Keratinocyte (primary cell): ENCODE data around the gene TRIM8.

Source experiments
- EZH2 ChIP-seq: IDR thresholded peaks from one replicate; pipeline ENCODE4 v1.6.1; 2012; ENCODE audit warnings: inconsistent platforms, mild to moderate bottlenecking, low read length, moderate library complexity
- TF ChIP-seq, protein P1 (sequence below), 3 experiments: IDR thresholded peaks in 1 of 3; conservative IDR thresholded peaks in 1 of 3; optimal IDR thresholded peaks in 1 of 3; 2 replicates in 2 of 3; 3 replicates in 1 of 3; pipeline versions ENCODE3 to v1.5.1; 2011; ENCODE audit warnings: low read length in 3 of 3, mild to moderate bottlenecking in 3 of 3, moderate library complexity in 2 of 3, control low read depth in 1 of 3, inconsistent platforms in 1 of 3; ENCODE audit not compliant: insufficient read depth in 2 of 3; ENCODE audit errors: extremely low read depth in 1 of 3

DNA sequence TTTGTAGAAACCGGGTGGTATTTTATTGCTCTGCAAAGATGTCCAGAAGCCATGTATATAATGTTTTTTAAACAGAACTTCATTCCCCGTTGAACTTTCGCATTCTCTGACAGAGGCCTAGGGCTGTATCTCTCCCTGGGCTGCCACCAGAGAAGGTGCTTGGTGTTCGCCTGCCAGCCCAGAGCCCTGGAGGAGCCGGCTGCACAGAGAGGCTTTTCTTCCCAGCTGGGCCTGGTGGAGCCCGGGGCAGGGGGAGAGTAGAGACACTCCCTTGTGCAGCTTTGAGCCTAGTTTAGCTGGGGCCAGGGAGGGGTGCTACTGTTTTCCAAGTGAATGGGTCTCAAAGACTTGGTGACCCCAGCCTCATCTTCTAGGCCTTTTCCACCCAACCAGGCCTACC lies 13.6 kb upstream of the TRIM8 start:
- TF ChIP-seq, protein P1, sequence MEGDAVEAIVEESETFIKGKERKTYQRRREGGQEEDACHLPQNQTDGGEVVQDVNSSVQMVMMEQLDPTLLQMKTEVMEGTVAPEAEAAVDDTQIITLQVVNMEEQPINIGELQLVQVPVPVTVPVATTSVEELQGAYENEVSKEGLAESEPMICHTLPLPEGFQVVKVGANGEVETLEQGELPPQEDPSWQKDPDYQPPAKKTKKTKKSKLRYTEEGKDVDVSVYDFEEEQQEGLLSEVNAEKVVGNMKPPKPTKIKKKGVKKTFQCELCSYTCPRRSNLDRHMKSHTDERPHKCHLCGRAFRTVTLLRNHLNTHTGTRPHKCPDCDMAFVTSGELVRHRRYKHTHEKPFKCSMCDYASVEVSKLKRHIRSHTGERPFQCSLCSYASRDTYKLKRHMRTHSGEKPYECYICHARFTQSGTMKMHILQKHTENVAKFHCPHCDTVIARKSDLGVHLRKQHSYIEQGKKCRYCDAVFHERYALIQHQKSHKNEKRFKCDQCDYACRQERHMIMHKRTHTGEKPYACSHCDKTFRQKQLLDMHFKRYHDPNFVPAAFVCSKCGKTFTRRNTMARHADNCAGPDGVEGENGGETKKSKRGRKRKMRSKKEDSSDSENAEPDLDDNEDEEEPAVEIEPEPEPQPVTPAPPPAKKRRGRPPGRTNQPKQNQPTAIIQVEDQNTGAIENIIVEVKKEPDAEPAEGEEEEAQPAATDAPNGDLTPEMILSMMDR (optimal IDR thresholded peaks at IDR 0.05 in 1 of 3, IDR thresholded peaks at IDR 0.05 in 1 of 3, conservative IDR thresholded peaks at IDR 0.05 in 1 of 3; ENCODE audit: extremely low read depth in 1 of 3, insufficient read depth in 2 of 3, low read length in 3 of 3): no peak
- TF ChIP-seq EZH2: no peak
